Astrocyte (in vitro differentiated cells and primary cell): ENCODE data around the gene FBXO11. TPM values are rescaled to one million over a fixed set of nuclear protein-coding genes. Genes with fewer than 3 reads are reported as not detected.

Experiments used
- DNase-seq: peaks from one replicate; pipeline ENCODE4 v3.0.0-alpha.2; 2010; ENCODE audit warnings: low read depth
- FAIRE-seq: peaks from 2 replicates; lab custom pipeline; 2011; peaks lifted over from hg19 to GRCh38; lab: Jason Lieb, UNC
- H2AFZ ChIP-seq: 2 replicates; pipeline ENCODE4 v1.6.0; 2012; ENCODE audit warnings: low read depth, low read length, inconsistent platforms
- H3K27ac ChIP-seq: 2 replicates; pipeline ENCODE4 v1.5.1; 2011; ENCODE audit warnings: low read depth, low read length, inconsistent platforms
- H3K27me3 ChIP-seq: 2 replicates; pipeline ENCODE4 v1.6.0; 2011; ENCODE audit warnings: low read length, inconsistent platforms; ENCODE audit not compliant: insufficient read depth
- H3K36me3 ChIP-seq: 2 replicates; pipeline ENCODE4 v1.5.1; 2011; ENCODE audit warnings: low read length, inconsistent platforms; ENCODE audit not compliant: insufficient read depth
- H3K4me1 ChIP-seq: 2 replicates; pipeline ENCODE4 v1.5.1; 2011; ENCODE audit warnings: low read length, inconsistent platforms; ENCODE audit not compliant: insufficient read depth
- H3K4me2 ChIP-seq: 2 replicates; pipeline ENCODE4 v1.6.0; 2012; ENCODE audit warnings: low read length, inconsistent platforms
- H3K4me3 ChIP-seq: 2 replicates; pipeline ENCODE4 v1.5.1; 2011; ENCODE audit warnings: low read depth, mild to moderate bottlenecking, low read length, inconsistent platforms; ENCODE audit not compliant: insufficient read depth
- H3K79me2 ChIP-seq: 2 replicates; pipeline ENCODE4 v1.6.0; 2012; ENCODE audit warnings: mild to moderate bottlenecking, low read length, inconsistent platforms; ENCODE audit not compliant: insufficient read depth
- H3K9ac ChIP-seq: 2 replicates; pipeline ENCODE4 v1.6.0; 2012; ENCODE audit warnings: mild to moderate bottlenecking, low read length, inconsistent platforms
- H3K9me3 ChIP-seq: 2 replicates; pipeline ENCODE4 v1.5.1; 2012; ENCODE audit warnings: low read depth, mild to moderate bottlenecking, low read length, inconsistent platforms; ENCODE audit not compliant: insufficient read depth
- H4K20me1 ChIP-seq: 2 replicates; pipeline ENCODE4 v1.6.0; 2012; ENCODE audit warnings: low read length, inconsistent platforms; ENCODE audit not compliant: insufficient read depth
- H3K27ac Mint-ChIP-seq: one replicate; pipeline ENCODE4 v1.8.0; 2021; ENCODE audit warnings: mild to moderate bottlenecking, mixed read lengths; ENCODE audit not compliant: unreplicated experiment
- H3K27me3 Mint-ChIP-seq: one replicate; pipeline ENCODE4 v1.8.0; 2021; ENCODE audit warnings: low read depth, mixed read lengths; ENCODE audit not compliant: unreplicated experiment
- H3K36me3 Mint-ChIP-seq: one replicate; pipeline ENCODE4 v1.8.0; 2021; ENCODE audit warnings: low read depth, mixed read lengths; ENCODE audit not compliant: unreplicated experiment
- H3K4me1 Mint-ChIP-seq: one replicate; pipeline ENCODE4 v1.8.0; 2021; ENCODE audit warnings: low read depth, mixed read lengths; ENCODE audit not compliant: unreplicated experiment
- H3K4me3 Mint-ChIP-seq: one replicate; pipeline ENCODE4 v1.8.0; 2021; ENCODE audit warnings: mild to moderate bottlenecking, moderate library complexity, mixed read lengths; ENCODE audit not compliant: unreplicated experiment
- H3K9me3 Mint-ChIP-seq: one replicate; pipeline ENCODE4 v1.8.0; 2021; ENCODE audit warnings: mild to moderate bottlenecking, mixed read lengths; ENCODE audit not compliant: unreplicated experiment
- CTCF ChIP-seq: IDR thresholded peaks from 2 replicates; pipeline ENCODE4 v1.5.1; 2011; ENCODE audit warnings: low read depth, mild to moderate bottlenecking, inconsistent platforms, low read length, moderate library complexity; ENCODE audit not compliant: insufficient read depth
- EZH2 ChIP-seq: IDR thresholded peaks from 2 replicates; pipeline ENCODE4 v1.6.1; 2012; ENCODE audit warnings: mild to moderate bottlenecking, low read length, inconsistent platforms; ENCODE audit not compliant: insufficient read depth
- total RNA-seq: library from RNA; stranded (reverse); gene quantifications from 2 replicates; pipeline ENCODE4 v1.2.1, GENCODE V29; 2021

Gene FBXO11
- total RNA-seq, 1 donor from 2014 or later: 70.8 TPM

- H3K9me3 ChIP-seq: no peaks in the 10 kb centered on the region
- no peaks in the 10 kb centered on the region for H3K4me1 ChIP-seq
- Mint-ChIP-seq H3K9me3 (no peaks in the 10 kb centered on the region), H3K27me3 (no peaks in the 10 kb centered on the region), H3K4me1 (peaks cover 2% of the 10 kb centered on the region), H3K27ac (no peak overlapping the region), H3K36me3 (peaks cover 21% of the 10 kb centered on the region), H3K4me3 (no peak overlapping the region)
- no peak overlapping the region for H3K4me3 ChIP-seq
- DNase-seq (no peak), FAIRE-seq (no peak)
- H3K27me3 ChIP-seq: no peaks in the 10 kb centered on the region
- H3K27ac ChIP-seq: no peak overlapping the region
- peaks cover 41% of the 10 kb centered on the region for H3K36me3 ChIP-seq
- no peak overlapping the region for H2AFZ ChIP-seq
- no peak overlapping the region for H3K4me2 ChIP-seq
- peaks cover under 1% of the 10 kb centered on the region for H4K20me1 ChIP-seq
- H3K9ac ChIP-seq: no peak overlapping the region
- TF ChIP-seq EZH2: no peak
- TF ChIP-seq CTCF: no peak
- H3K79me2 ChIP-seq: peaks cover 6% of the 10 kb centered on the region
Observed at GRCh38 chr2:47818777-47819176, 87.5 kb downstream of the FBXO11 start.

GRCh38 chr2:47815764-47816163 is 90.5 kb downstream of the FBXO11 start:
- DNase-seq (no peak), FAIRE-seq (no peak)
- Histone ChIP-seq H3K4me3 (no peak overlapping the region), H3K9me3 (no peaks in the 10 kb centered on the region), H3K79me2 (no peaks in the 10 kb centered on the region), H3K27ac (no peak overlapping the region), H3K36me3 (peaks cover 32% of the 10 kb centered on the region), H3K27me3 (no peaks in the 10 kb centered on the region), H3K4me1 (no peaks in the 10 kb centered on the region), H2AFZ (no peak overlapping the region), H4K20me1 (no peaks in the 10 kb centered on the region), H3K9ac (no peak overlapping the region), H3K4me2 (no peak overlapping the region)
- Mint-ChIP-seq H3K27ac (no peak overlapping the region), H3K4me1 (peaks cover 2% of the 10 kb centered on the region), H3K27me3 (no peaks in the 10 kb centered on the region), H3K4me3 (no peak overlapping the region), H3K9me3 (no peaks in the 10 kb centered on the region), H3K36me3 (peaks cover 20% of the 10 kb centered on the region)
- TF ChIP-seq CTCF (no peak), EZH2 (no peak)

- TF ChIP-seq CTCF (no peak), EZH2 (no peak)
Observed at GRCh38 chr2:47811668-47812067, 94.6 kb downstream of the FBXO11 start.

More at GRCh38 chr2:47811668-47812067, 94.6 kb downstream of the FBXO11 start:
- no peaks in the 10 kb centered on the region for H3K4me1 Mint-ChIP-seq
- H3K4me2 ChIP-seq: no peak overlapping the region
- no peak overlapping the region for H2AFZ ChIP-seq
- no peaks in the 10 kb centered on the region for H3K27me3 Mint-ChIP-seq
- H3K79me2 ChIP-seq: no peaks in the 10 kb centered on the region
- H4K20me1 ChIP-seq: no peaks in the 10 kb centered on the region
- no peak for FAIRE-seq
- H3K9me3 Mint-ChIP-seq: no peaks in the 10 kb centered on the region
- H3K9me3 ChIP-seq: no peaks in the 10 kb centered on the region
- H3K27me3 ChIP-seq: no peaks in the 10 kb centered on the region
- no peak overlapping the region for H3K4me3 Mint-ChIP-seq
- H3K36me3 ChIP-seq: peaks cover 36% of the 10 kb centered on the region
- no peak overlapping the region for H3K9ac ChIP-seq
- no peak overlapping the region for H3K27ac Mint-ChIP-seq
- no peak overlapping the region for H3K4me3 ChIP-seq
- no peak overlapping the region for H3K27ac ChIP-seq
- no peak for DNase-seq
- H3K36me3 Mint-ChIP-seq: peaks cover 13% of the 10 kb centered on the region
- no peaks in the 10 kb centered on the region for H3K4me1 ChIP-seq
